Hematopoietic multipotent progenitor cell treated with erythropoietin and hydrocortisone succinate and interleukin-3 and kit ligand, for 17 days (in vitro differentiated cells): ENCODE data around the gene RPS6KA5.
"Not testable (repeated sequence)": the region's sequence is repeated elsewhere in the genome, so short reads cannot be mapped to it uniquely, and the experiment has no call there.

Experiments used
- DNase-seq: peaks from one replicate; pipeline ENCODE4 v3.0.0-alpha.2; 2015; ENCODE audit warnings: low spot score

RPS6KA5 gene

GRCh38 chr14:91065266-91065665 lies 4.8 kb upstream of the RPS6KA5 start:
- DNase-seq = no peak

- DNase-seq = no peak
Observed at GRCh38 chr14:91063119-91063518, 2.7 kb upstream of the RPS6KA5 start.

GRCh38 chr14:91062600-91062999 lies 2.2 kb upstream of the RPS6KA5 start:
- no peak for DNase-seq

GRCh38 chr14:91061056-91061887 lies 831 bp upstream of the RPS6KA5 start:
- no peak for DNase-seq

GRCh38 chr14:91059576-91060350 lies 678 bp downstream of the RPS6KA5 start:
- DNase-seq = peak; percentile 19

GRCh38 chr14:91058042-91058581 lies 2.3 kb downstream of the RPS6KA5 start:
- no peak for DNase-seq

- DNase-seq = no peak
Observed at GRCh38 chr14:91056361-91056760, 4.1 kb downstream of the RPS6KA5 start.

- no peak for DNase-seq
Observed at GRCh38 chr14:91055016-91055415, 5.4 kb downstream of the RPS6KA5 start.

GRCh38 chr14:91048676-91049075 lies 11.8 kb downstream of the RPS6KA5 start:
- DNase-seq = no peak

- DNase-seq = no peak
Observed at GRCh38 chr14:91048265-91048664, 12.2 kb downstream of the RPS6KA5 start.

- no peak for DNase-seq
Observed at GRCh38 chr14:91047174-91047753, 13.2 kb downstream of the RPS6KA5 start.

GRCh38 chr14:91046488-91047072 lies 13.9 kb downstream of the RPS6KA5 start:
- DNase-seq = no peak

GRCh38 chr14:91041450-91041849 lies 19.0 kb downstream of the RPS6KA5 start:
- DNase-seq = no peak

GRCh38 chr14:91040545-91040944 lies 19.9 kb downstream of the RPS6KA5 start:
- DNase-seq = no peak

GRCh38 chr14:91038439-91038838 lies 22.0 kb downstream of the RPS6KA5 start:
- no peak for DNase-seq

GRCh38 chr14:91036741-91037469 lies 23.5 kb downstream of the RPS6KA5 start:
- no peak for DNase-seq

- no peak for DNase-seq
Observed at GRCh38 chr14:91035855-91036254, 24.6 kb downstream of the RPS6KA5 start.

- not testable (repeated sequence) for DNase-seq
Observed at GRCh38 chr14:91034379-91034778, 26.1 kb downstream of the RPS6KA5 start.

- DNase-seq = no peak
Observed at GRCh38 chr14:91032248-91032647, 28.2 kb downstream of the RPS6KA5 start.

GRCh38 chr14:91031666-91032065 lies 28.8 kb downstream of the RPS6KA5 start:
- DNase-seq = no peak

- no peak for DNase-seq
Observed at GRCh38 chr14:91029456-91030217, 30.8 kb downstream of the RPS6KA5 start.
